Measurements from ENCODE around the gene APBB2.

APBB2 gene

DNA sequence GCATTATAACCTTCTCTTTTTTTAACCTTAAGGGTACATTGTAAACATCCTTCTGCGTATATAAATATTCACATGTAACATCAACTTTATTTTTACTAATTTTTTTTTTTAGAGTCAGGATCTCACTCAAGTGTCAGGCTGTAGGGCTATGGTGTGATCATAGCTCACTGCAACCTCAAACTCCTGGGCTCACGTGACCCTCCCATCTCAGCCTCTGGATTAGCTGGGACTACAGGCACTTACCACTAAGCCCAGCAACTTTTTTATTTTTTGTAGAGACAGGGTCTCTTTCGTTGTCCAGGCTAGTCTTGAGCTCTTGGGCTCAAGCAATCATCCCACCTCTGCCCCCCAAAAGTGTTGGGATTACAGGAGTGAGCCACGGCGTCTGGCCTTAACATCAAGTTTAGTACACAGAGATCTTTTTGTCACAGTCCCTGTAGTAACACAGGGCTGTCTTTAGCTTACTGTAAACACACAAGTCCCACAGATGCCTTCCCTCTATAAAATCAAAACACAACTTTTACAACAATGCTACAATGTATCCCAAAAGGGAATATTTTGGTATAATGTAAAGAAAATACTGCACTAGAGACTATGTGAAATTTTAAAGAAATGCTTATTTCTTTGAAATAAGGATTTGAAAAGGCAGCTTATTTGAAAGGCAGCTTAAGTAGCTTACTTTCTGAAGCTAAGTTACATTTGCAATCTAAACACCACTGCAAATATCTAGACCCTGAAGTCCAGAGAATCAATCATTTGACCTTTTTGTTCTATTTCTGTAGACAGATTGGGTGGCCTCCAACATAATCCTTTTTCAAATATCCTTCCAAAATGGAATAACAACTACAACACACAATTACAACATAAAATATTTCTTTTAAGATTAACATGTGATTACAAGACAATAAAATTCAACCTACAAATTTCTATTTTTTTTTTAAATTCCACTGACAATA, 116.0 kb downstream of the APBB2 start:
- TF ChIP-seq BACH2 (CRISPR knock-in tag; IDR thresholded peaks at IDR 0.05; ENCODE audit: borderline replicate concordance) (no peak), GLIS3 (CRISPR knock-in tag; IDR thresholded peaks at IDR 0.05) (no peak), ISL1 (CRISPR knock-in tag; IDR thresholded peaks at IDR 0.05) (no peak), ZFP3 (CRISPR knock-in tag; IDR thresholded peaks at IDR 0.05) (no peak), ZC3H10 (CRISPR knock-in tag; IDR thresholded peaks at IDR 0.05) (no peak), POU6F1 (CRISPR knock-in tag; IDR thresholded peaks at IDR 0.05; ENCODE audit: borderline replicate concordance, low read depth) (no peak)
- TF ChIP-seq, protein P1, sequence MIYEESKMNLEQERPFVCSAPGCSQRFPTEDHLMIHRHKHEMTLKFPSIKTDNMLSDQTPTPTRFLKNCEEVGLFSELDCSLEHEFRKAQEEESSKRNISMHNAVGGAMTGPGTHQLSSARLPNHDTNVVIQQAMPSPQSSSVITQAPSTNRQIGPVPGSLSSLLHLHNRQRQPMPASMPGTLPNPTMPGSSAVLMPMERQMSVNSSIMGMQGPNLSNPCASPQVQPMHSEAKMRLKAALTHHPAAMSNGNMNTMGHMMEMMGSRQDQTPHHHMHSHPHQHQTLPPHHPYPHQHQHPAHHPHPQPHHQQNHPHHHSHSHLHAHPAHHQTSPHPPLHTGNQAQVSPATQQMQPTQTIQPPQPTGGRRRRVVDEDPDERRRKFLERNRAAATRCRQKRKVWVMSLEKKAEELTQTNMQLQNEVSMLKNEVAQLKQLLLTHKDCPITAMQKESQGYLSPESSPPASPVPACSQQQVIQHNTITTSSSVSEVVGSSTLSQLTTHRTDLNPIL (CRISPR knock-in tag; IDR thresholded peaks at IDR 0.05; ENCODE audit: low read depth): no peak
- ATAC-seq: no peak

- TF ChIP-seq ZNF8 (CRISPR knock-in tag; IDR thresholded peaks at IDR 0.05) (no peak), SNAI2 (CRISPR knock-in tag; IDR thresholded peaks at IDR 0.05) (no peak), PATZ1 (CRISPR knock-in tag; IDR thresholded peaks at IDR 0.05; ENCODE audit: borderline replicate concordance) (no peak), GLIS3 (CRISPR knock-in tag; IDR thresholded peaks at IDR 0.05) (no peak), TSHZ2 (CRISPR knock-in tag; IDR thresholded peaks at IDR 0.05) (no peak), OSR1 (CRISPR knock-in tag; IDR thresholded peaks at IDR 0.05) (no peak), ZFP30 (CRISPR knock-in tag; IDR thresholded peaks at IDR 0.05) (no peak), ZNF70 (CRISPR knock-in tag; IDR thresholded peaks at IDR 0.05) (no peak), PPARA (CRISPR knock-in tag; IDR thresholded peaks at IDR 0.05; ENCODE audit: borderline replicate concordance) (no peak), ARNTL (CRISPR knock-in tag; IDR thresholded peaks at IDR 0.05; ENCODE audit: borderline replicate concordance, low read depth) (no peak)
- ATAC-seq: peak; percentile 88
These were observed 118.4 kb downstream of the APBB2 start for GRCh38 chr4:41095973-41096372.

- peak; percentile 51 for ATAC-seq
- TF ChIP-seq ZFP3 (CRISPR knock-in tag; IDR thresholded peaks at IDR 0.05): no peak
- TF ChIP-seq CSDC2 (CRISPR knock-in tag; IDR thresholded peaks at IDR 0.05): no peak
- no peak for TF ChIP-seq TCF4 (CRISPR knock-in tag; IDR thresholded peaks at IDR 0.05; ENCODE audit: borderline replicate concordance)
- no peak for TF ChIP-seq ZC3H10 (CRISPR knock-in tag; IDR thresholded peaks at IDR 0.05)
- TF ChIP-seq ESRRG (CRISPR knock-in tag; IDR thresholded peaks at IDR 0.05): no peak
- TF ChIP-seq PPARA (CRISPR knock-in tag; IDR thresholded peaks at IDR 0.05; ENCODE audit: borderline replicate concordance): no peak
- TF ChIP-seq OSR1 (CRISPR knock-in tag; IDR thresholded peaks at IDR 0.05): no peak
- no peak for TF ChIP-seq ZNF565 (CRISPR knock-in tag; conservative IDR thresholded peaks at IDR 0.05; ENCODE audit: low read depth)
- TF ChIP-seq, protein P1 (CRISPR knock-in tag; IDR thresholded peaks at IDR 0.05; ENCODE audit: low read depth): no peak
- no peak for TF ChIP-seq GLIS3 (CRISPR knock-in tag; IDR thresholded peaks at IDR 0.05)
- no peak for TF ChIP-seq ZNF8 (CRISPR knock-in tag; IDR thresholded peaks at IDR 0.05)
- no peak for TF ChIP-seq CSRNP3 (CRISPR knock-in tag; IDR thresholded peaks at IDR 0.05)
- no peak for TF ChIP-seq ARNTL (CRISPR knock-in tag; IDR thresholded peaks at IDR 0.05; ENCODE audit: borderline replicate concordance, low read depth)
- TF ChIP-seq ISL1 (CRISPR knock-in tag; IDR thresholded peaks at IDR 0.05): no peak
- TF ChIP-seq POU6F1 (CRISPR knock-in tag; IDR thresholded peaks at IDR 0.05; ENCODE audit: borderline replicate concordance, low read depth): no peak
- TF ChIP-seq BACH2 (CRISPR knock-in tag; IDR thresholded peaks at IDR 0.05; ENCODE audit: borderline replicate concordance): no peak
These were observed 119.0 kb downstream of the APBB2 start for GRCh38 chr4:41095192-41095872.

All from SK-N-SH treated with all-trans-retinoic acid at 6 μM for 48 hours (cell line).